Measurements from ENCODE around the gene SDK1. TPM values are rescaled to one million over a fixed set of nuclear protein-coding genes. Genes with fewer than 3 reads are reported as not detected.

SDK1 gene
- total and polyA plus RNA-seq, 10 of the 15 experiments (the other 5 are each of a cell fraction or from before 2014, with no cell fraction given) = 0.14 to 0.33 TPM; not detected in 8

GRCh38 chr7:4054158-4054557 lies 753.1 kb downstream of the SDK1 start (continued):
- TF ChIP-seq, protein P1, sequence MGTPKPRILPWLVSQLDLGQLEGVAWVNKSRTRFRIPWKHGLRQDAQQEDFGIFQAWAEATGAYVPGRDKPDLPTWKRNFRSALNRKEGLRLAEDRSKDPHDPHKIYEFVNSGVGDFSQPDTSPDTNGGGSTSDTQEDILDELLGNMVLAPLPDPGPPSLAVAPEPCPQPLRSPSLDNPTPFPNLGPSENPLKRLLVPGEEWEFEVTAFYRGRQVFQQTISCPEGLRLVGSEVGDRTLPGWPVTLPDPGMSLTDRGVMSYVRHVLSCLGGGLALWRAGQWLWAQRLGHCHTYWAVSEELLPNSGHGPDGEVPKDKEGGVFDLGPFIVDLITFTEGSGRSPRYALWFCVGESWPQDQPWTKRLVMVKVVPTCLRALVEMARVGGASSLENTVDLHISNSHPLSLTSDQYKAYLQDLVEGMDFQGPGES (IDR thresholded peaks at IDR 0.05) = no peak
- no peak for TF ChIP-seq RELA (IDR thresholded peaks at IDR 0.05; ENCODE audit: borderline replicate concordance, partially characterized antibody)

DNA sequence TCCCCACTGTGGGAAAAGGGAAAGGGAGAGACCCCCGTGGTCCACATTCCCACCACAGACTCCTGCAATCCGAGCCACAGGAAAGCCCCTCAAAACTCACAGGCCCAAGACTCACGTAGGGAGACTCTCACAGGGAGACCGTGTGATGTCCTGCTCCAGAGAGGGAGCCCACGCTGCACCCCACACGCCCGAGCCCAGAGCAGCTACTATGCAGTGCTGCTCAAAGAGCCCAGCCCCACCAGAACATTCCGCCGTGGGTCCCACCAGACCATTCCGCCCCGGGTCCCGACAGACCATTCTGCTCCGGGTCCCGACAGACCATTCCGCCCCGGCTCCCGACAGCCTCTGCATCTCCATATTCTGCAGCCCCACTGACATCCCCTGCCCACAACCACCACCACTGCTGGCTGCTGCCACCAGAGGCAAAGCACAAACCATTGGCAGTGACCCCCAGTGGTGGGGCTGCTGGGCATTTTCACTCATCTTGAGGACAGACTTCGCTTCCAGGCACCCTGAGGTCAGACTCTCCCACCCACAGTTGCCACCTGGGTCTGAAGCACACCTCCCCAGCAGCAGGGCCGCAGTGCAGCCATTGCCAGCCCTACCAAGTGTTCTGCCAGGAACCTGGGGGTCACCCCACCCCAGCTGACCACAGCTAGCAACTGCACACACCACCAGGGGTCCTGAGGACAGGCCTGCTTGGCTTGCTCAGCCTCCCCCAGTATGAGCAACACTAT lies 755.7 kb downstream of the SDK1 start:
- POLR2A ChIA-PET = no interaction called here
- H3K4me1 ChIP-seq (ENCODE audit: control insufficient read depth, insufficient read depth, low read length) = no peaks in the 10 kb centered on the region
- H3K79me2 ChIP-seq (ENCODE audit: control insufficient read depth, insufficient read depth, low read length) = no peaks in the 10 kb centered on the region
- no peak for TF ChIP-seq PML (IDR thresholded peaks at IDR 0.05; ENCODE audit: low read length)
- TF ChIP-seq SMAD5 (IDR thresholded peaks at IDR 0.05; ENCODE audit: low read depth) = no peak
- no peak for TF ChIP-seq CBFB (IDR thresholded peaks at IDR 0.05; ENCODE audit: low read depth)
- TF ChIP-seq EGR1 (IDR thresholded peaks at IDR 0.05; ENCODE audit: borderline replicate concordance in 1 of 2, low read depth in 2 of 2, low read length in 2 of 2) = no peak
- intact Hi-C loops (cut with micrococcal nuclease; ENCODE audit: unreplicated experiment) = no loop called here
- FAIRE-seq (no peak), DNase-seq (ENCODE audit: low read depth, low spot score) (no peak), ATAC-seq (no peak)
- in situ Hi-C loops (cut with MboI) = loop anchor here (10.0 kb wide), 1 partner anchor 58 kb away; no protein-coding TSS in a partner anchor
- no peak overlapping the region for H3K9ac ChIP-seq (ENCODE audit: control insufficient read depth, insufficient read depth, low read length)
- no peaks in the 10 kb centered on the region; the same call in 2 of the 3 replicates for H3K9me3 ChIP-seq (replicated peaks; ENCODE audit: control insufficient read depth, insufficient read depth, low read length)
- CTCF ChIA-PET = no interaction called here
- no peak overlapping the region for H3K27ac ChIP-seq (ENCODE audit: control insufficient read depth, insufficient read depth)
- no peaks in the 10 kb centered on the region for H3K27me3 ChIP-seq (replicated peaks in 1 of 2; ENCODE audit: control insufficient read depth in 2 of 2, insufficient read depth in 2 of 2, low read length in 1 of 2)
- no peaks in the 10 kb centered on the region for H3K36me3 ChIP-seq (ENCODE audit: control insufficient read depth in 2 of 2, insufficient read depth in 2 of 2, low read length in 1 of 2)
- RAD21 ChIA-PET (ENCODE audit: unreplicated experiment) = no interaction called here
- no peak overlapping the region for H3K4me2 ChIP-seq (ENCODE audit: control insufficient read depth, insufficient read depth)
- SMC1A ChIA-PET (ENCODE audit: uncharacterized antibody, unreplicated experiment) = no interaction called here
- 36% methylated on average over 19 of the region's 19 CpGs for WGBS (ENCODE audit: insufficient coverage, insufficient replicate concordance, low lambda C conversion rate, missing lambda C conversion rate)
- H4K20me1 ChIP-seq (ENCODE audit: control insufficient read depth, insufficient read depth) = no peaks in the 10 kb centered on the region
- H2AFZ ChIP-seq (ENCODE audit: control insufficient read depth, low read depth, low read length) = no peak overlapping the region
- no TSS peak for BruUV-seq (replicated peaks)
- H3K4me3 ChIP-seq = no peak overlapping the region

Measured in GM12878 (cell line).